Heart left ventricle (tissue), 16 donors: ENCODE results near the gene BCAR1. TPM values are rescaled to one million over a fixed set of nuclear protein-coding genes. Genes with fewer than 3 reads are reported as not detected.

Experiments
- ATAC-seq, 4 donors: fragments of 200-7000 bp; cut with Tn5 transposase; one replicate each; pipeline ENCODE4 v1.9.1; 2020 to 2022; ENCODE audit warnings: moderate library complexity in 4 of 4, mild to moderate bottlenecking in 3 of 4, moderate number of reproducible peaks in 1 of 4
- DNase-seq, 5 donors: peaks; one replicate each; pipeline ENCODE4 v3.0.0-alpha.2; 2020
- H3K27ac ChIP-seq, 12 donors: fragments of 200-600 bp; sonication (generic) in 4 of 12; one replicate each; pipeline versions ENCODE4 v1.5.0 to v1.8.0; 2016 to 2022; ENCODE audit warnings: mild to moderate bottlenecking in 2 of 12
- H3K27me3 ChIP-seq, 9 donors: fragments of 200-600 bp; sonication (generic) in 2 of 9; one replicate each; pipeline versions ENCODE4 v1.5.1 to v1.8.0; 2016 to 2022; ENCODE audit warnings: mild to moderate bottlenecking in 3 of 9
- H3K36me3 ChIP-seq, 9 donors: fragments of 200-600 bp; sonication (generic) in 2 of 9; one replicate each; pipeline versions ENCODE4 v1.5.0 to v1.8.0; 2018 to 2022; ENCODE audit warnings: mild to moderate bottlenecking in 2 of 9
- H3K4me1 ChIP-seq, 12 donors: fragments of 200-600 bp; sonication (generic) in 4 of 12; one replicate each; pipeline versions ENCODE4 v1.5.0 to v1.8.0; 2016 to 2022; ENCODE audit warnings: mild to moderate bottlenecking in 3 of 12
- H3K4me3 ChIP-seq, 12 donors: fragments of 200-600 bp; sonication (generic) in 4 of 12; one replicate each; pipeline versions ENCODE4 v1.5.0 to v1.8.0; 2017 to 2022; ENCODE audit warnings: mild to moderate bottlenecking in 9 of 12, moderate library complexity in 4 of 12
- H3K9me3 ChIP-seq, 12 donors: fragments of 200-600 bp; sonication (generic) in 4 of 12; one replicate each; pipeline versions ENCODE4 v1.5.0 to v1.8.0; 2016 to 2022; ENCODE audit warnings: mild to moderate bottlenecking in 1 of 12
- POLR2A ChIP-seq, 2 donors: fragments of 450-650 bp; IDR thresholded peaks; one replicate each; pipeline ENCODE4 v1.6.1; 2017; ENCODE audit warnings: antibody characterized with exemption in 2 of 2, mild to moderate bottlenecking in 2 of 2, moderate library complexity in 2 of 2
- WGBS, 4 donors: extraction: QIAGEN DNeasy Blood & Tissue Kit in 2 of 4; methylation state at CpG; one replicate each; pipeline versions ENCODE4 v1.1.5 to v1.1.7; 2013 to 2018; 5-methylcytosine and 5-hydroxymethylcytosine counted together
- intact Hi-C, 10 donors: fragments of 100-400 bp; cut with DNase I; formaldehyde crosslinking; loops; one replicate each; pipeline versions ENCODE4 v1.11.1 to v1.14.2; 2022
- polyA plus RNA-seq, 2 donors: library from polyadenylated mRNA; stranded (reverse); fragments of 200-250 nt; gene quantifications; one replicate each; pipeline ENCODE4 v1.2.3, GENCODE V29; 2013
- total RNA-seq, 9 donors: library from RNA; depleted of rRNA in 2 of 9; stranded (reverse); fragments of >200 nt in 2 of 9; fragmentation: NEBNext Ultra II Directional in 3 of 9; extraction: Animal tissue kit (Norgen Biotek cat#: 25700) in 3 of 9; gene quantifications; one replicate each; pipeline versions ENCODE4 v1.1.0 to v1.2.4, GENCODE V29; 2016 to 2023
- TF ChIP-seq, protein P1 (sequence below), 12 donors: fragments of 200-600 bp; sonication (generic) in 4 of 12; IDR thresholded peaks; one replicate each; pipeline versions ENCODE4 v1.5.0 to v1.8.0; 2018 to 2022; ENCODE audit warnings: antibody characterized with exemption in 12 of 12, mild to moderate bottlenecking in 5 of 12
- donor health status: ischemic (EF 13 %, LVEDD 7.1; RV severe dilation, severe dysfunction).
- donor health status: healthy with polysubstance abuse.
- donor health status: DM: no; HTN: yes; CAD: no.
- donor health status: DM: no; HTN: no; CAD: no.
- donor health status: ischemic (EF 25% LVEDD 6.9; RV normal size, moderate dysfunction).
- donor health status: ischemic (EF 25% LVEDD 5.7; RV mildly dilated, moderate dysfunction).
- donor health status: healthy.
- donor health status: DM: yes; HTN: yes; CAD: no.
- donor health status: ischemic (EF 35%, LVEDD 5.7; RV mildly dilated, moderate dysfunction).
- donor health status: nonischemic (EF 11% LVEDD 7.7; RV severe dilation, severe dysfunction).
- donor health status: DM: yes; HTN: yes; CAD: no.
- donor health status: PGD.
- donor health status: ischemic (EF 29% LVEDD 5.4; RV normal size, mild dysfunction).
- donor health status: nonischemic (EF 23%, LVEDD 6.1; RV moderate dilation, normal function).

The BCAR1 gene
- total and polyA plus RNA-seq, 11 donors, result 51.4 to 129 (median 72.0) TPM

GRCh38 chr16:75250809-75251279, 580 bp downstream of the BCAR1 start:
- H3K9me3 ChIP-seq, result no peaks in the 10 kb centered on the region
- peaks cover 40 to 98% (median 90%) of the 10 kb centered on the region in 12 donors for H3K4me1 ChIP-seq
- H3K27ac ChIP-seq, result peak overlapping the region; percentile 86 to 99 (median 94)
- peaks cover 0 to 52% (median 0%) of the 10 kb centered on the region in 9 donors for H3K27me3 ChIP-seq
- no peaks in the 10 kb centered on the region for H3K36me3 ChIP-seq
- intact Hi-C loops, result loop anchor here in 3 of 10 donors (2.0 to 10.0 kb wide), 2 partner anchors 54 kb away; no protein-coding TSS in a partner anchor
- DNase-seq (peak in 2 of 5 donors; percentile 46 to 72), ATAC-seq (peak in 2 of 4 donors; percentile 1 to 16)
- 1 to 2% (median 1%) methylated on average over 11 to 59 of the region's 59 CpGs for WGBS, 4 donors
- peak overlapping the region; percentile 65 to 98 (median 88) for H3K4me3 ChIP-seq
- TF ChIP-seq POLR2A (IDR thresholded peaks at IDR 0.05), result no peak
- TF ChIP-seq, protein P1, sequence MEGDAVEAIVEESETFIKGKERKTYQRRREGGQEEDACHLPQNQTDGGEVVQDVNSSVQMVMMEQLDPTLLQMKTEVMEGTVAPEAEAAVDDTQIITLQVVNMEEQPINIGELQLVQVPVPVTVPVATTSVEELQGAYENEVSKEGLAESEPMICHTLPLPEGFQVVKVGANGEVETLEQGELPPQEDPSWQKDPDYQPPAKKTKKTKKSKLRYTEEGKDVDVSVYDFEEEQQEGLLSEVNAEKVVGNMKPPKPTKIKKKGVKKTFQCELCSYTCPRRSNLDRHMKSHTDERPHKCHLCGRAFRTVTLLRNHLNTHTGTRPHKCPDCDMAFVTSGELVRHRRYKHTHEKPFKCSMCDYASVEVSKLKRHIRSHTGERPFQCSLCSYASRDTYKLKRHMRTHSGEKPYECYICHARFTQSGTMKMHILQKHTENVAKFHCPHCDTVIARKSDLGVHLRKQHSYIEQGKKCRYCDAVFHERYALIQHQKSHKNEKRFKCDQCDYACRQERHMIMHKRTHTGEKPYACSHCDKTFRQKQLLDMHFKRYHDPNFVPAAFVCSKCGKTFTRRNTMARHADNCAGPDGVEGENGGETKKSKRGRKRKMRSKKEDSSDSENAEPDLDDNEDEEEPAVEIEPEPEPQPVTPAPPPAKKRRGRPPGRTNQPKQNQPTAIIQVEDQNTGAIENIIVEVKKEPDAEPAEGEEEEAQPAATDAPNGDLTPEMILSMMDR (IDR thresholded peaks at IDR 0.05), result no peak

- no peaks in the 10 kb centered on the region for H3K36me3 ChIP-seq
- peaks cover 41 to 98% (median 90%) of the 10 kb centered on the region in 12 donors for H3K4me1 ChIP-seq
- H3K27ac ChIP-seq, result peak overlapping the region; percentile 86 to 99 (median 94)
- H3K4me3 ChIP-seq, result peak overlapping the region; percentile 65 to 98 (median 88)
- ATAC-seq (peak; percentile 31 to 41 (median 34)), DNase-seq (peak in 3 of 5 donors; percentile 66 to 76 (median 76))
- H3K9me3 ChIP-seq, result no peaks in the 10 kb centered on the region
- TF ChIP-seq POLR2A (IDR thresholded peaks at IDR 0.05), result no peak
- TF ChIP-seq, protein P1 (IDR thresholded peaks at IDR 0.05), result peak in 1 of 12 donors; percentile 6
- peaks cover 0 to 52% (median 0%) of the 10 kb centered on the region in 9 donors for H3K27me3 ChIP-seq
- WGBS, 4 donors, result 3 to 6% (median 4%) methylated on average over 25 to 29 of the region's 29 CpGs
- intact Hi-C loops, result loop anchor here in 3 of 10 donors (2.0 to 10.0 kb wide), 2 partner anchors 55 kb away; no protein-coding TSS in a partner anchor
These were observed 1.2 kb downstream of the BCAR1 start for GRCh38 chr16:75250089-75250808.

- ATAC-seq (no peak), DNase-seq (no peak)
- H3K4me1 ChIP-seq, result peaks cover 45 to 98% (median 90%) of the 10 kb centered on the region in 12 donors
- intact Hi-C loops, result loop anchor here in 1 of 10 donors (5.0 kb wide), 1 partner anchor 58 kb away; no protein-coding TSS in a partner anchor
- H3K9me3 ChIP-seq, result no peaks in the 10 kb centered on the region
- peak overlapping the region; percentile 86 to 99 (median 94) for H3K27ac ChIP-seq
- peaks cover 0 to 52% (median 0%) of the 10 kb centered on the region in 9 donors for H3K27me3 ChIP-seq
- TF ChIP-seq, protein P1 (IDR thresholded peaks at IDR 0.05), result no peak
- no peak for TF ChIP-seq POLR2A (IDR thresholded peaks at IDR 0.05)
- H3K36me3 ChIP-seq, result no peaks in the 10 kb centered on the region
- H3K4me3 ChIP-seq, result peak overlapping the region in 9 of 12 donors; percentile 65 to 98 (median 91)
- WGBS, 4 donors, result 64 to 75% (median 69%) methylated on average over 4 to 5 of the region's 5 CpGs
These were observed 2.0 kb downstream of the BCAR1 start for GRCh38 chr16:75249441-75249840.
